Trophoblast cell (in vitro differentiated cells and primary cell): ENCODE data around the gene SPRY2.

Experiments used
- DNase-seq, 2 donors: peaks; one replicate each; pipeline ENCODE4 v3.0.0-alpha.2; 2016
- H2AFZ ChIP-seq: 2 replicates; pipeline ENCODE4 v1.6.1; 2013; ENCODE audit warnings: low read length, moderate library complexity, mild to moderate bottlenecking; ENCODE audit not compliant: insufficient read depth, poor library complexity
- H2AK5ac ChIP-seq: 2 replicates; pipeline ENCODE4 v1.6.1; 2013; ENCODE audit warnings: mild to moderate bottlenecking, low read length
- H2BK120ac ChIP-seq: 2 replicates; pipeline ENCODE4 v1.6.1; 2013; ENCODE audit warnings: low read length, mild to moderate bottlenecking, moderate library complexity; ENCODE audit not compliant: insufficient read depth, poor library complexity
- H2BK12ac ChIP-seq: 2 replicates; pipeline ENCODE4 v1.6.1; 2013; ENCODE audit warnings: mild to moderate bottlenecking, low read length, moderate library complexity
- H2BK5ac ChIP-seq: 2 replicates; pipeline ENCODE4 v1.6.1; 2013; ENCODE audit warnings: low read length, low read depth, moderate library complexity, mild to moderate bottlenecking; ENCODE audit not compliant: poor library complexity
- H3K14ac ChIP-seq: 2 replicates; pipeline ENCODE4 v1.6.1; 2013; ENCODE audit warnings: mild to moderate bottlenecking, low read length
- H3K18ac ChIP-seq: 2 replicates; pipeline ENCODE4 v1.6.1; 2013; ENCODE audit warnings: mild to moderate bottlenecking, low read length
- H3K23ac ChIP-seq: 2 replicates; pipeline ENCODE4 v1.6.1; 2013; ENCODE audit warnings: low read length
- H3K27ac ChIP-seq: 2 replicates; pipeline ENCODE4 v1.5.1; 2013; ENCODE audit warnings: low read depth, mild to moderate bottlenecking, inconsistent platforms, low read length, moderate library complexity
- H3K27me3 ChIP-seq: 2 replicates; pipeline ENCODE4 v1.6.1; 2013; ENCODE audit warnings: inconsistent platforms, mild to moderate bottlenecking, low read length, moderate library complexity; ENCODE audit not compliant: insufficient read depth
- H3K36me3 ChIP-seq, 2 experiments: 1 replicate in 1 of 2; 2 replicates in 1 of 2; pipeline ENCODE4 v1.6.1; 2013; ENCODE audit warnings: low read length in 2 of 2, mild to moderate bottlenecking in 2 of 2, moderate library complexity in 1 of 2; ENCODE audit not compliant: insufficient read depth in 2 of 2, control insufficient read depth in 1 of 2
- H3K4ac ChIP-seq: 2 replicates; pipeline ENCODE4 v1.6.1; 2013; ENCODE audit warnings: low read depth, mild to moderate bottlenecking, low read length, moderate library complexity
- H3K4me1 ChIP-seq, 2 experiments: 1 replicate in 1 of 2; 2 replicates in 1 of 2; pipeline ENCODE4 v1.6.1; 2013; ENCODE audit warnings: low read length in 2 of 2, mild to moderate bottlenecking in 2 of 2, moderate library complexity in 1 of 2; ENCODE audit not compliant: insufficient read depth in 2 of 2, control insufficient read depth in 1 of 2
- H3K4me2 ChIP-seq: 2 replicates; pipeline ENCODE4 v1.6.1; 2013; ENCODE audit warnings: inconsistent platforms, mild to moderate bottlenecking, low read length, moderate library complexity
- H3K4me3 ChIP-seq: 2 replicates; pipeline ENCODE4 v1.5.1; 2013; ENCODE audit warnings: mild to moderate bottlenecking, low read depth, low read length, inconsistent platforms
- H3K79me1 ChIP-seq: one replicate; pipeline ENCODE4 v1.6.1; 2013; ENCODE audit warnings: low read length
- H3K79me2 ChIP-seq: 2 replicates; pipeline ENCODE4 v1.6.1; 2013; ENCODE audit warnings: low read length, mild to moderate bottlenecking; ENCODE audit not compliant: control insufficient read depth, insufficient read depth, poor library complexity
- H3K9ac ChIP-seq: 2 replicates; pipeline ENCODE4 v1.6.1; 2013; ENCODE audit warnings: mild to moderate bottlenecking, low read length
- H3K9me3 ChIP-seq: 2 replicates; pipeline ENCODE4 v1.6.1; 2013; ENCODE audit warnings: low read depth, mild to moderate bottlenecking, control low read depth, inconsistent platforms, low read length; ENCODE audit not compliant: insufficient read depth
- H4K12ac ChIP-seq: 2 replicates; pipeline ENCODE4 v1.6.1; 2013; ENCODE audit warnings: low read depth, mild to moderate bottlenecking, low read length, moderate library complexity
- H4K8ac ChIP-seq: 2 replicates; pipeline ENCODE4 v1.6.1; 2013; ENCODE audit warnings: low read depth, mild to moderate bottlenecking, low read length, moderate library complexity
- H4K91ac ChIP-seq: one replicate; pipeline ENCODE4 v1.6.1; 2013; ENCODE audit warnings: low read depth, mild to moderate bottlenecking, low read length, moderate library complexity
- WGBS: extraction: QIAGEN DNeasy Blood & Tissue Kit; methylation state at CpG from one replicate; pipeline ENCODE4 v1.1.7; 2013; ENCODE audit warnings: missing lambda C conversion rate; ENCODE audit not compliant: insufficient read length, insufficient coverage; ENCODE audit errors: extremely low coverage; 5-methylcytosine and 5-hydroxymethylcytosine counted together

The SPRY2 gene

DNA sequence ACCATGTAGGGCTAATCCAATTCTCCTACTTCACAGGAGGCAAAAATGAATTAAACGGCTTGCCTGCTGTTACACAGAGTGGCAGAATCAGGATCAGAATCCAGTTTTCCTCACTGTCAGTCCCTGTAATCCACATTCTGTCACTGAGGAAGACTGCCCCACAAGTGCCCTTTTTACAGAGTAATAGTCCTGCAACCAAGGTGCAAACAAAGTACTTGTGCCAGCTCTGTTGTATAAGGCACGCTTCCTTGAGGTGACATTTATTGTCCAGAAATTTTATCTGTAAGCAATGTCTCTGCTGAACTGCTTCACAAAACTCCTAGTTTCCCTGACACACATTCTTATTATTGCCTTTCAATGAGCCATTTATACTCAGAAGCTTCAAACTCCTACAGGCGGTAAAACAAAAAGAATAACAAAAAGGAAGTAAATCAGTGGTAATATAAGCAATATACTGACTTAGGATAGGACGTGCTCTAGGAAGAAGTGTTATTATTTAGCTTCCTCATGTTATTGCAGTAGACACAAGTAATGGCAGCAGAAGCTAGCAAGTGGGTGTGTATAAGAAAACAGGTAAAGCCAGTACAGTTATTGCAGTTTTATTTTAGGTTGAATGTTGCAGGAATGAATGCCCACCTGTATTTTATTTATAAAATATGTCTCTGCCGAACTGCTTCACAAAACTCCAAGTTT lies 28.8 kb downstream of the SPRY2 start:
- Histone ChIP-seq H3K4me2 (no peak overlapping the region), H3K18ac (no peak overlapping the region), H4K12ac (no peak overlapping the region), H3K9me3 (no peaks in the 10 kb centered on the region), H2BK5ac (no peak overlapping the region), H2AFZ (no peak overlapping the region), H3K4me1 (no peaks in the 10 kb centered on the region), H2BK120ac (no peak overlapping the region), H3K27ac (no peak overlapping the region), H3K79me2 (no peaks in the 10 kb centered on the region), H3K79me1 (no peaks in the 10 kb centered on the region), H3K23ac (no peak overlapping the region), H3K4me3 (no peak overlapping the region), H4K91ac (no peak overlapping the region), H3K36me3 (no peaks in the 10 kb centered on the region), H3K14ac (no peak overlapping the region), H4K8ac (no peak overlapping the region), H2BK12ac (no peak overlapping the region), H3K4ac (no peak overlapping the region), H3K27me3 (no peaks in the 10 kb centered on the region), H3K9ac (no peak overlapping the region), H2AK5ac (no peak overlapping the region)
- WGBS, result no CpG with 5 or more reads among the region's 5 CpGs
- no peak for DNase-seq

GRCh38 chr13:80309926-80310325 lies 31.0 kb downstream of the SPRY2 start:
- no peak overlapping the region for H2AK5ac ChIP-seq
- no peaks in the 10 kb centered on the region for H3K79me1 ChIP-seq
- no peak overlapping the region for H3K4me2 ChIP-seq
- no peak overlapping the region for H4K91ac ChIP-seq
- H3K36me3 ChIP-seq, result no peaks in the 10 kb centered on the region
- H3K4me1 ChIP-seq, result no peaks in the 10 kb centered on the region
- H3K4me3 ChIP-seq, result no peak overlapping the region
- H3K9me3 ChIP-seq, result no peaks in the 10 kb centered on the region
- H2BK5ac ChIP-seq, result no peak overlapping the region
- DNase-seq, result no peak
- H3K27ac ChIP-seq, result no peak overlapping the region
- no peak overlapping the region for H3K23ac ChIP-seq
- H2AFZ ChIP-seq, result no peak overlapping the region
- no peaks in the 10 kb centered on the region for H3K27me3 ChIP-seq
- no peak overlapping the region for H3K4ac ChIP-seq
- no CpG with 5 or more reads among the region's 3 CpGs for WGBS
- H3K79me2 ChIP-seq, result no peaks in the 10 kb centered on the region
- H3K18ac ChIP-seq, result no peak overlapping the region
- no peak overlapping the region for H2BK12ac ChIP-seq
- H3K14ac ChIP-seq, result no peak overlapping the region
- no peak overlapping the region for H4K8ac ChIP-seq
- H3K9ac ChIP-seq, result no peak overlapping the region
- H2BK120ac ChIP-seq, result no peak overlapping the region
- H4K12ac ChIP-seq, result no peak overlapping the region

DNA sequence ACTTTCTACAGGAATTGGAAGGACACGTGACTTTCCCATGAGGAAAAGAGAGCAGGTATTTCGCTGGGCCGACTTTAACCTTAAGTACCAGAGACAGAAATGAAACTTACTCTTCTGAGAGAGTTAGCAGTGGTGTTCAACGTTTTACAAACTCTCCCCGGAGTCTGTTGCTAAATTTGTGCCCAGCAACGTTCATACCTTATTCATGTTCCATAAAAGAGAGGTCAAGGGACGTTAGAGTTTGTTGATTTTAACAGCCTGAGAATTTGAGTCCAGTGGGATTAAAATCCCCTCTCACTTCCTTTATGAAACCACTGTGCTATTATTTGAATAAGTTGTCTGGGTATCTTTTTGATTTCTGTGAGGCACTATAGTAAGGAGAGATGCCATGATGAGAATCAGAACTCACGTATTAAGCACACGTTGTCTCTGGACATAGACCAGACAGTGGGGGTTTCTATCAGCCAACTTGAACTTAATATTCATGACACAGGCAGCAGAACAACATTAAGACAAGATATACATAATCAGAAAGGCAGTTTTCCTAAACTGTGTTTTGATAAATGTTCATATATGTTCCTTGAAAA lies 33.4 kb downstream of the SPRY2 start:
- WGBS, result no CpG with 5 or more reads among the region's 9 CpGs
- no peak for DNase-seq

DNA sequence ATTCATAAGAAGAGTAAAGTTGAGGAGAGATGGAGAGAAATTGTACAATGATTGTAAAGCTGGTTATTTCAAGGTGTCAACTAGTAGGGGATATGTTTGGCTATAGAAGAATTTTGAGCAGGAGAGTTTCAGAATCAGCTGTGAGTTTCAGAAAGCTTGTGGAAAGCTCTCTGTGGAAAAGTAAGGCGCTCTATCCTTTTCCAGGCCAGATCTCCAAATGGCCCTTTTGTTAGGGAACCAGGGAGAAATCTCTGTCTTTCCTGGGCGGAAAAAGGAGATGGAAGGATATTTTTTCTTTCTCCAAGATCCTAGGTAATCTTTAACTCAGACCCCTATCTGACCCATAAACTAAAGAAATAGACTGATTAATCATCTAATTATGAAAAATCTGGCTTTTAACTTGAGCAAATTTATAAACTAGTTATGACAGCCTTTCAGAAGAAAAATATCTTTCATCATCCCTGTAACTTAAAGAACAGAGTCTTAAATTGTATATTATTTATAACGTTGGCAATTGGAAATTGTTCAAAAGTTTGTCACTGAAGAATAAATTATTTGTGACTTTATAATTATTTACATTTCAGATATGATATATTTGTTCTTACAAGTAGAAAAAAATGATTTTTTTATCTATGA lies 34.5 kb downstream of the SPRY2 start:
- H2BK12ac ChIP-seq, result no peak overlapping the region
- H4K8ac ChIP-seq, result no peak overlapping the region
- no peaks in the 10 kb centered on the region for H3K36me3 ChIP-seq
- H3K27ac ChIP-seq, result no peak overlapping the region
- H3K79me1 ChIP-seq, result no peaks in the 10 kb centered on the region
- H4K12ac ChIP-seq, result no peak overlapping the region
- H3K79me2 ChIP-seq, result no peaks in the 10 kb centered on the region
- no peak overlapping the region for H4K91ac ChIP-seq
- no CpG with 5 or more reads among the region's 3 CpGs for WGBS
- no peak overlapping the region for H2BK120ac ChIP-seq
- H3K9me3 ChIP-seq, result no peaks in the 10 kb centered on the region
- H3K14ac ChIP-seq, result no peak overlapping the region
- no peak overlapping the region for H3K23ac ChIP-seq
- no peaks in the 10 kb centered on the region for H3K4me1 ChIP-seq
- H2BK5ac ChIP-seq, result no peak overlapping the region
- H3K4me2 ChIP-seq, result no peak overlapping the region
- H3K4me3 ChIP-seq, result no peak overlapping the region
- no peak overlapping the region for H3K9ac ChIP-seq
- no peak for DNase-seq
- no peak overlapping the region for H3K18ac ChIP-seq
- H3K27me3 ChIP-seq, result no peaks in the 10 kb centered on the region
- no peak overlapping the region for H2AK5ac ChIP-seq
- no peak overlapping the region for H3K4ac ChIP-seq
- no peak overlapping the region for H2AFZ ChIP-seq

More for the DNA sequence above, 33.4 kb downstream of the SPRY2 start:
- H3K9ac ChIP-seq, result no peak overlapping the region
- no peak overlapping the region for H2BK120ac ChIP-seq
- no peak overlapping the region for H4K12ac ChIP-seq
- H3K23ac ChIP-seq, result no peak overlapping the region
- no peak overlapping the region for H2BK5ac ChIP-seq
- H4K91ac ChIP-seq, result no peak overlapping the region
- no peak overlapping the region for H2AK5ac ChIP-seq
- H2BK12ac ChIP-seq, result no peak overlapping the region
- H3K27me3 ChIP-seq, result no peaks in the 10 kb centered on the region
- no peak overlapping the region for H3K4me3 ChIP-seq
- H3K9me3 ChIP-seq, result no peaks in the 10 kb centered on the region
- no peak overlapping the region for H4K8ac ChIP-seq
- no peaks in the 10 kb centered on the region for H3K36me3 ChIP-seq
- no peaks in the 10 kb centered on the region for H3K79me2 ChIP-seq
- H3K79me1 ChIP-seq, result no peaks in the 10 kb centered on the region
- no peaks in the 10 kb centered on the region for H3K4me1 ChIP-seq
- no peak overlapping the region for H2AFZ ChIP-seq
- no peak overlapping the region for H3K27ac ChIP-seq
- H3K18ac ChIP-seq, result no peak overlapping the region
- no peak overlapping the region for H3K4me2 ChIP-seq
- H3K4ac ChIP-seq, result no peak overlapping the region
- no peak overlapping the region for H3K14ac ChIP-seq
